HepG2 (cell line): ENCODE measurements around the gene MBLAC1. TPM values are rescaled to one million over a fixed set of nuclear protein-coding genes. Genes with fewer than 3 reads are reported as not detected.

ENCODE experiments used
- ETV5 ChIP-seq: IDR thresholded peaks from 2 replicates; pipeline ENCODE4 v1.6.1; 2018; ENCODE audit warnings: missing biosample characterization, missing genetic modification reagents, inconsistent platforms, borderline replicate concordance
- GTF3A ChIP-seq: sonication (generic); formaldehyde crosslinking; conservative IDR thresholded peaks from 2 replicates; pipeline ENCODE4 v1.4.0; 2020; ENCODE audit warnings: mild to moderate bottlenecking, missing genetic modification reagents
- HIVEP1 ChIP-seq: sonication (generic); formaldehyde crosslinking; IDR thresholded peaks from 2 replicates; pipeline ENCODE4 v1.4.0; 2020; ENCODE audit warnings: mild to moderate bottlenecking, missing genetic modification reagents
- KLF16 ChIP-seq, 2 experiments: sonication (generic) in 1 of 2; formaldehyde crosslinking in 1 of 2; IDR thresholded peaks; 2 replicates each; pipeline versions ENCODE4 v1.6.1 to v1.8.0; 2016 to 2023; ENCODE audit warnings: missing genetic modification reagents in 2 of 2, missing compliant biosample characterization in 1 of 2
- KLF6 ChIP-seq: IDR thresholded peaks from 2 replicates; pipeline ENCODE4 v1.8.0; 2016; ENCODE audit warnings: missing biosample characterization, missing genetic modification reagents
- NCOR1 ChIP-seq: fragments of 200-600 bp; sonication (generic); IDR thresholded peaks from 2 replicates; pipeline ENCODE4 v1.7.0; 2017; ENCODE audit warnings: antibody characterized with exemption, low read length, borderline replicate concordance
- PRMT3 ChIP-seq: sonication (generic); formaldehyde crosslinking; IDR thresholded peaks from 2 replicates; pipeline ENCODE4 v1.8.1; 2022; ENCODE audit warnings: low read depth, mild to moderate bottlenecking, moderate library complexity, missing genetic modification reagents, borderline replicate concordance
- ZNF225 ChIP-seq: sonication (generic); formaldehyde crosslinking; IDR thresholded peaks from 2 replicates; pipeline ENCODE4 v1.4.0; 2020; ENCODE audit warnings: mild to moderate bottlenecking, missing genetic modification reagents
- ZNF326 ChIP-seq: sonication (generic); formaldehyde crosslinking; IDR thresholded peaks from 2 replicates; pipeline ENCODE4 v1.4.0; 2020; ENCODE audit warnings: missing genetic modification reagents, borderline replicate concordance
- ZNF44 ChIP-seq: sonication (generic); formaldehyde crosslinking; IDR thresholded peaks from 2 replicates; pipeline ENCODE4 v1.5.1; 2020; ENCODE audit warnings: mild to moderate bottlenecking, missing genetic modification reagents
- ZNF616 ChIP-seq: sonication (generic); formaldehyde crosslinking; IDR thresholded peaks from 2 replicates; pipeline ENCODE4 v1.5.0; 2020; ENCODE audit warnings: low read depth, mild to moderate bottlenecking, missing genetic modification reagents
- ZNF749 ChIP-seq: sonication (generic); formaldehyde crosslinking; IDR thresholded peaks from 2 replicates; pipeline ENCODE4 v1.8.0; 2022; ENCODE audit warnings: mild to moderate bottlenecking, missing genetic modification reagents, moderate library complexity, borderline replicate concordance
- ZNF761 ChIP-seq: sonication (generic); formaldehyde crosslinking; conservative IDR thresholded peaks from 2 replicates; pipeline ENCODE4 v1.4.0; 2020; ENCODE audit warnings: mild to moderate bottlenecking, missing genetic modification reagents
- ZNF788 ChIP-seq: sonication (generic); formaldehyde crosslinking; IDR thresholded peaks from 2 replicates; pipeline ENCODE4 v1.5.0; 2020; ENCODE audit warnings: mild to moderate bottlenecking, missing genetic modification reagents, borderline replicate concordance
- polyA plus RNA-seq, 8 experiments: library from polyadenylated mRNA; depleted of rRNA in 3 of 8; stranded (reverse) in 7 of 8; unstranded in 1 of 8; fragments of >200 nt; fragmentation: Illumina TruSeq in 4 of 8; extraction: Trizol in 4 of 8; gene quantifications; 2 replicates each; pipeline versions ENCODE4 v1.2.1 to v1.2.3, GENCODE V29; 2011 to 2016; ENCODE audit warnings: low read depth in 4 of 8, missing spikeins in 1 of 8, mixed read lengths in 1 of 8; ENCODE audit not compliant: insufficient read depth in 1 of 8
- total RNA-seq, 5 experiments: library from RNA; depleted of rRNA; stranded (reverse); fragments of >200 nt; fragmentation: Illumina TruSeq; extraction: Trizol; gene quantifications; 2 replicates each; pipeline ENCODE4 v1.2.3, GENCODE V29; 2016; ENCODE audit warnings: low read depth in 1 of 5
- TF ChIP-seq, protein P1 (sequence below): sonication (generic); IDR thresholded peaks from 2 replicates; pipeline ENCODE4 v1.6.1; 2016; ENCODE audit warnings: low read depth, borderline replicate concordance
- TF ChIP-seq, protein P2 (sequence below): sonication (generic); formaldehyde crosslinking; IDR thresholded peaks from 2 replicates; pipeline ENCODE4 v1.8.0; 2022; ENCODE audit warnings: missing genetic modification reagents, mild to moderate bottlenecking, moderate library complexity, borderline replicate concordance
- TF ChIP-seq, protein P3 (sequence below): sonication (generic); formaldehyde crosslinking; IDR thresholded peaks from 2 replicates; pipeline ENCODE4 v1.4.0; 2020; ENCODE audit warnings: missing genetic modification reagents, borderline replicate concordance
- TF ChIP-seq, protein P4 (sequence below): sonication (generic); formaldehyde crosslinking; conservative IDR thresholded peaks from 2 replicates; pipeline ENCODE4 v1.4.0; 2020; ENCODE audit warnings: missing genetic modification reagents
- TF ChIP-seq, protein P5 (sequence below): sonication (generic); formaldehyde crosslinking; IDR thresholded peaks from 2 replicates; pipeline ENCODE4 v1.5.0; 2020; ENCODE audit warnings: mild to moderate bottlenecking, missing genetic modification reagents

The MBLAC1 gene
- total and polyA plus RNA-seq, 2 of the 13 experiments (the other 11 are each of a cell fraction or from before 2014, with no cell fraction given), result 0.79 to 2.1 TPM

DNA sequence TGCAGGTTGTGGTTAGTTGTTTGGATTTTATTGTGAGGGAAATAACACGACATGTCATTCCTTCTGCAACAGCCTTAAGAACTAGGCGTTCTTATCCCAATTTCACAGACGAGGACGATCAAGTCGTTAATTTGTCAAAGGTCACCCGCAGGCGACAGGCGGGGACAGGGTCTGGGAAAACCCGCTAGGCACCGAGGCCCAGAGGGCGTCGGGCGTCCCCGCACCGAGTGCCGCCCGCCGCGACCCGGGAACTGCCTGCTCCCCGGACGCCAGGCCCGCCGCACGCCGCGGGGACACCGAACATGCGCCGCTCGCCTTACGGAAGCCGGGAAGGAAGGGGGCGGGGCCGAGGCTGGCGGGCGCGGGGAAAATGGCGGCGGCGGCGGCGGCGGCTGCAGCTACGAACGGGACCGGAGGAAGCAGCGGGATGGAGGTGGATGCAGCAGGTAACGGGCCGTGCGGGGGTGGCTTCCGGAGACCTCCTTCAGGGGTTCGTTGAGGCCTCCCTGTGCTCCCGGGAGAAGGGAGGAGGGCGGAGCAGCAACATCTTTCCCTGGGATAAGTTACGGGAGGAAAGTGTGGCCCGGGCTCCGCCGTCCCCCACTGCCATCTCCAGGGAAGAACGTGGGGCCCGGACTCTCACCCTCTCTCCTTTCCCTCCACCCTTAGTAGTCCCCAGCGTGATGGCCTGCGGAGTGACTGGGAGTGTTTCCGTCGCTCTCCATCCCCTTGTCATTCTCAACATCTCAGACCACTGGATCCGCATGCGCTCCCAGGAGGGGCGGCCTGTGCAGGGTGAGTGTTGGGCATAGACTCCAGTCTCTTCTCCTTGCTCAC lies 37.9 kb upstream of the MBLAC1 start, which contains the start of gene COPS6 (continued):
- TF ChIP-seq PRMT3 (CRISPR knock-in tag) (peak; percentile 89; the same call in 1 of the 2 replicates), ZNF749 (CRISPR knock-in tag) (peak; percentile 99), ZNF225 (peak; percentile 80), KLF16 (CRISPR knock-in tag; IDR thresholded peaks at IDR 0.05) (peak; percentile 91 to 95), ZNF761 (CRISPR knock-in tag) (peak; percentile 87), ZNF788 (CRISPR knock-in tag) (peak; percentile 89; the same call in 1 of the 2 replicates), GTF3A (CRISPR knock-in tag) (peak; percentile 72; the same call in 1 of the 2 replicates), HIVEP1 (CRISPR knock-in tag) (peak; percentile 57; the same call in 1 of the 2 replicates), ETV5 (CRISPR knock-in tag) (peak; percentile 58), NCOR1 (no peak), ZNF616 (CRISPR knock-in tag) (peak; percentile 98), ZNF326 (CRISPR knock-in tag) (no peak), ZNF44 (no peak), KLF6 (CRISPR knock-in tag) (peak; percentile 94; the same call in 1 of the 2 replicates)
- TF ChIP-seq, protein P1, sequence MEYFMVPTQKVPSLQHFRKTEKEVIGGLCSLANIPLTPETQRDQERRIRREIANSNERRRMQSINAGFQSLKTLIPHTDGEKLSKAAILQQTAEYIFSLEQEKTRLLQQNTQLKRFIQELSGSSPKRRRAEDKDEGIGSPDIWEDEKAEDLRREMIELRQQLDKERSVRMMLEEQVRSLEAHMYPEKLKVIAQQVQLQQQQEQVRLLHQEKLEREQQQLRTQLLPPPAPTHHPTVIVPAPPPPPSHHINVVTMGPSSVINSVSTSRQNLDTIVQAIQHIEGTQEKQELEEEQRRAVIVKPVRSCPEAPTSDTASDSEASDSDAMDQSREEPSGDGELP, result no peak
- TF ChIP-seq, protein P2, sequence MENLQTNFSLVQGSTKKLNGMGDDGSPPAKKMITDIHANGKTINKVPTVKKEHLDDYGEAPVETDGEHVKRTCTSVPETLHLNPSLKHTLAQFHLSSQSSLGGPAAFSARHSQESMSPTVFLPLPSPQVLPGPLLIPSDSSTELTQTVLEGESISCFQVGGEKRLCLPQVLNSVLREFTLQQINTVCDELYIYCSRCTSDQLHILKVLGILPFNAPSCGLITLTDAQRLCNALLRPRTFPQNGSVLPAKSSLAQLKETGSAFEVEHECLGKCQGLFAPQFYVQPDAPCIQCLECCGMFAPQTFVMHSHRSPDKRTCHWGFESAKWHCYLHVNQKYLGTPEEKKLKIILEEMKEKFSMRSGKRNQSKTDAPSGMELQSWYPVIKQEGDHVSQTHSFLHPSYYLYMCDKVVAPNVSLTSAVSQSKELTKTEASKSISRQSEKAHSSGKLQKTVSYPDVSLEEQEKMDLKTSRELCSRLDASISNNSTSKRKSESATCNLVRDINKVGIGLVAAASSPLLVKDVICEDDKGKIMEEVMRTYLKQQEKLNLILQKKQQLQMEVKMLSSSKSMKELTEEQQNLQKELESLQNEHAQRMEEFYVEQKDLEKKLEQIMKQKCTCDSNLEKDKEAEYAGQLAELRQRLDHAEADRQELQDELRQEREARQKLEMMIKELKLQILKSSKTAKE (CRISPR knock-in tag), result peak; percentile 73
- TF ChIP-seq, protein P3, sequence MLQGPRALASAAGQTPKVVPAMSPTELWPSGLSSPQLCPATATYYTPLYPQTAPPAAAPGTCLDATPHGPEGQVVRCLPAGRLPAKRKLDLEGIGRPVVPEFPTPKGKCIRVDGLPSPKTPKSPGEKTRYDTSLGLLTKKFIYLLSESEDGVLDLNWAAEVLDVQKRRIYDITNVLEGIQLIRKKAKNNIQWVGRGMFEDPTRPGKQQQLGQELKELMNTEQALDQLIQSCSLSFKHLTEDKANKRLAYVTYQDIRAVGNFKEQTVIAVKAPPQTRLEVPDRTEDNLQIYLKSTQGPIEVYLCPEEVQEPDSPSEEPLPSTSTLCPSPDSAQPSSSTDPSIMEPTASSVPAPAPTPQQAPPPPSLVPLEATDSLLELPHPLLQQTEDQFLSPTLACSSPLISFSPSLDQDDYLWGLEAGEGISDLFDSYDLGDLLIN (CRISPR knock-in tag), result 0 out of 2 replicates have a peak, but pooled peaks have one; percentile 66
- TF ChIP-seq, protein P4, sequence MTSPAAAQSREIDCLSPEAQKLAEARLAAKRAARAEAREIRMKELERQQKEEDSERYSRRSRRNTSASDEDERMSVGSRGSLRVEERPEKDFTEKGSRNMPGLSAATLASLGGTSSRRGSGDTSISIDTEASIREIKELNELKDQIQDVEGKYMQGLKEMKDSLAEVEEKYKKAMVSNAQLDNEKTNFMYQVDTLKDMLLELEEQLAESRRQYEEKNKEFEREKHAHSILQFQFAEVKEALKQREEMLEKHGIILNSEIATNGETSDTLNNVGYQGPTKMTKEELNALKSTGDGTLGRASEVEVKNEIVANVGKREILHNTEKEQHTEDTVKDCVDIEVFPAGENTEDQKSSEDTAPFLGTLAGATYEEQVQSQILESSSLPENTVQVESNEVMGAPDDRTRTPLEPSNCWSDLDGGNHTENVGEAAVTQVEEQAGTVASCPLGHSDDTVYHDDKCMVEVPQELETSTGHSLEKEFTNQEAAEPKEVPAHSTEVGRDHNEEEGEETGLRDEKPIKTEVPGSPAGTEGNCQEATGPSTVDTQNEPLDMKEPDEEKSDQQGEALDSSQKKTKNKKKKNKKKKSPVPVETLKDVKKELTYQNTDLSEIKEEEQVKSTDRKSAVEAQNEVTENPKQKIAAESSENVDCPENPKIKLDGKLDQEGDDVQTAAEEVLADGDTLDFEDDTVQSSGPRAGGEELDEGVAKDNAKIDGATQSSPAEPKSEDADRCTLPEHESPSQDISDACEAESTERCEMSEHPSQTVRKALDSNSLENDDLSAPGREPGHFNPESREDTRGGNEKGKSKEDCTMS (CRISPR knock-in tag), result no peak
- TF ChIP-seq, protein P5, sequence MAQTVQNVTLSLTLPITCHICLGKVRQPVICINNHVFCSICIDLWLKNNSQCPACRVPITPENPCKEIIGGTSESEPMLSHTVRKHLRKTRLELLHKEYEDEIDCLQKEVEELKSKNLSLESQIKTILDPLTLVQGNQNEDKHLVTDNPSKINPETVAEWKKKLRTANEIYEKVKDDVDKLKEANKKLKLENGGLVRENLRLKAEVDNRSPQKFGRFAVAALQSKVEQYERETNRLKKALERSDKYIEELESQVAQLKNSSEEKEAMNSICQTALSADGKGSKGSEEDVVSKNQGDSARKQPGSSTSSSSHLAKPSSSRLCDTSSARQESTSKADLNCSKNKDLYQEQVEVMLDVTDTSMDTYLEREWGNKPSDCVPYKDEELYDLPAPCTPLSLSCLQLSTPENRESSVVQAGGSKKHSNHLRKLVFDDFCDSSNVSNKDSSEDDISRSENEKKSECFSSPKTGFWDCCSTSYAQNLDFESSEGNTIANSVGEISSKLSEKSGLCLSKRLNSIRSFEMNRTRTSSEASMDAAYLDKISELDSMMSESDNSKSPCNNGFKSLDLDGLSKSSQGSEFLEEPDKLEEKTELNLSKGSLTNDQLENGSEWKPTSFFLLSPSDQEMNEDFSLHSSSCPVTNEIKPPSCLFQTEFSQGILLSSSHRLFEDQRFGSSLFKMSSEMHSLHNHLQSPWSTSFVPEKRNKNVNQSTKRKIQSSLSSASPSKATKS (CRISPR knock-in tag), result no peak
